Liver (tissue), 9 donors: ENCODE data around the gene ADGRF4. TPM values are rescaled to one million over a fixed set of nuclear protein-coding genes. Genes with fewer than 3 reads are reported as not detected.

Experiments used
- DNase-seq: peaks from one replicate; pipeline ENCODE4 v3.0.0-alpha.2; 2017; ENCODE audit warnings: low spot score
- H3K27ac ChIP-seq, 2 donors: one replicate each; pipeline ENCODE4 v1.7.0; 2013; ENCODE audit warnings: inconsistent platforms in 2 of 2, low read length in 2 of 2, control low read depth in 1 of 2, low read depth in 1 of 2, mild to moderate bottlenecking in 1 of 2
- H3K27me3 ChIP-seq, 4 donors: one replicate each; pipeline versions ENCODE4 v1.6.1 to v1.7.0; 2013; ENCODE audit warnings: low read length in 3 of 4, inconsistent platforms in 1 of 4, mild to moderate bottlenecking in 1 of 4, moderate library complexity in 1 of 4; ENCODE audit not compliant: control insufficient read depth in 4 of 4, insufficient read depth in 4 of 4
- H3K36me3 ChIP-seq, 4 donors: one replicate each; pipeline versions ENCODE4 v1.6.1 to v1.7.0; 2013; ENCODE audit warnings: low read length in 3 of 4, mild to moderate bottlenecking in 3 of 4, low read depth in 1 of 4, moderate library complexity in 1 of 4; ENCODE audit not compliant: control insufficient read depth in 4 of 4, insufficient read depth in 3 of 4
- H3K4me1 ChIP-seq, 4 donors: one replicate each; pipeline versions ENCODE4 v1.6.1 to v1.7.0; 2013; ENCODE audit warnings: low read length in 3 of 4, mild to moderate bottlenecking in 3 of 4, moderate library complexity in 1 of 4; ENCODE audit not compliant: control insufficient read depth in 4 of 4, insufficient read depth in 4 of 4
- H3K4me3 ChIP-seq, 3 donors: one replicate each; pipeline versions ENCODE4 v1.6.1 to v1.7.0; 2013; ENCODE audit warnings: low read length in 3 of 3, control low read depth in 1 of 3, low read depth in 1 of 3, mild to moderate bottlenecking in 1 of 3
- H3K9ac ChIP-seq, 2 donors: one replicate each; pipeline ENCODE4 v1.7.0; 2013; ENCODE audit warnings: low read length in 2 of 2, mild to moderate bottlenecking in 2 of 2, moderate library complexity in 2 of 2, control low read depth in 1 of 2, low read depth in 1 of 2
- H3K9me3 ChIP-seq, 4 donors: one replicate each; pipeline versions ENCODE4 v1.6.1 to v1.7.0; 2013; ENCODE audit warnings: low read length in 3 of 4; ENCODE audit not compliant: control insufficient read depth in 4 of 4
- ATF3 ChIP-seq: IDR thresholded peaks from 2 replicates; pipeline ENCODE4 v1.6.1; 2016; ENCODE audit warnings: antibody characterized with exemption
- CTCF ChIP-seq: fragments of 150-350 bp; IDR thresholded peaks from 2 replicates; pipeline ENCODE4 v1.5.1; 2017; ENCODE audit warnings: improper control_type of control experiment, low read depth, low read length; ENCODE audit not compliant: missing input control
- EGR1 ChIP-seq, 2 donors: IDR thresholded peaks; 2 replicates each; pipeline ENCODE4 v1.6.1; 2016 to 2018; ENCODE audit warnings: antibody characterized with exemption in 2 of 2, low read depth in 2 of 2
- FOXA1 ChIP-seq: IDR thresholded peaks from 2 replicates; pipeline ENCODE4 v1.6.1; 2016; ENCODE audit warnings: antibody characterized with exemption
- GABPA ChIP-seq, 2 donors: IDR thresholded peaks in 1 of 2; conservative IDR thresholded peaks in 1 of 2; 2 replicates each; pipeline ENCODE4 v1.6.1; 2016; ENCODE audit warnings: antibody characterized with exemption in 2 of 2, mild to moderate bottlenecking in 1 of 2, moderate library complexity in 1 of 2
- HNF4A ChIP-seq, 2 donors: conservative IDR thresholded peaks; 2 replicates each; pipeline ENCODE4 v1.6.1; 2016; ENCODE audit warnings: antibody characterized with exemption in 2 of 2, mild to moderate bottlenecking in 2 of 2
- HNF4G ChIP-seq: IDR thresholded peaks from 2 replicates; pipeline ENCODE4 v1.6.1; 2016; ENCODE audit warnings: antibody characterized with exemption
- JUND ChIP-seq, 2 donors: IDR thresholded peaks; 2 replicates each; pipeline ENCODE4 v1.6.1; 2016; ENCODE audit warnings: antibody characterized with exemption in 2 of 2
- NR2F2 ChIP-seq: IDR thresholded peaks from 2 replicates; pipeline ENCODE4 v1.6.1; 2016; ENCODE audit warnings: antibody characterized with exemption
- RAD21 ChIP-seq, 2 donors: IDR thresholded peaks; 2 replicates each; pipeline ENCODE4 v1.6.1; 2016; ENCODE audit warnings: antibody characterized with exemption in 2 of 2, mild to moderate bottlenecking in 2 of 2
- REST ChIP-seq: IDR thresholded peaks from 2 replicates; pipeline ENCODE4 v1.6.1; 2016; ENCODE audit warnings: antibody characterized with exemption, mild to moderate bottlenecking
- TAF1 ChIP-seq: conservative IDR thresholded peaks from 2 replicates; pipeline ENCODE4 v1.6.1; 2016; ENCODE audit warnings: antibody characterized with exemption, mild to moderate bottlenecking
- YY1 ChIP-seq: IDR thresholded peaks from 2 replicates; pipeline ENCODE4 v1.6.1; 2016; ENCODE audit warnings: antibody characterized with exemption, mild to moderate bottlenecking
- ZBTB33 ChIP-seq: IDR thresholded peaks from 2 replicates; pipeline ENCODE4 v1.6.1; 2016; ENCODE audit warnings: antibody characterized with exemption
- WGBS: extraction: QIAGEN DNeasy Blood & Tissue Kit; methylation state at CpG from one replicate; pipeline ENCODE4 v1.1.7; 2013; 5-methylcytosine and 5-hydroxymethylcytosine counted together
- polyA plus RNA-seq, 2 donors: library from polyadenylated mRNA; stranded (reverse) in 1 of 2; unstranded in 1 of 2; fragments of 200-250 nt in 1 of 2; fragments of >200 nt in 1 of 2; fragmentation: Nextera tagmentation in 1 of 2; extraction: Ambion mirVana in 1 of 2; gene quantifications; one replicate each; pipeline versions ENCODE4 v1.2.1 to v1.2.3, GENCODE V29; 2013 to 2015
- total RNA-seq, 2 donors: library from RNA; depleted of rRNA; stranded (reverse); fragments of >200 nt; gene quantifications; one replicate each; pipeline ENCODE4 v1.2.3, GENCODE V29; 2014
- donor health status: healthy.
- donor health status: healthy.
- donor health status: healthy.
- donor health status: healthy.
- donor health status: healthy.

Gene ADGRF4
- total and polyA plus RNA-seq, 4 donors = not detected

- TF ChIP-seq ATF3 (no peak), ZBTB33 (no peak), RAD21 (IDR thresholded peaks at IDR 0.05) (no peak), FOXA1 (no peak), HNF4A (conservative IDR thresholded peaks at IDR 0.05) (no peak), EGR1 (IDR thresholded peaks at IDR 0.05; ENCODE audit: low read depth in 2 of 2) (no peak), REST (no peak), NR2F2 (no peak), HNF4G (no peak), CTCF (no peak)
- DNase-seq = no peak
- 65% methylated on average over 7 of the region's 7 CpGs for WGBS
These were observed 37.8 kb downstream of the ADGRF4 start for GRCh38 chr6:47736083-47736700.

GRCh38 chr6:47737406-47737805, 39.0 kb downstream of the ADGRF4 start:
- no peaks in the 10 kb centered on the region for H3K27me3 ChIP-seq
- H3K9ac ChIP-seq = no peak overlapping the region
- H3K9me3 ChIP-seq = no peaks in the 10 kb centered on the region
- 82% methylated on average over 2 of the region's 2 CpGs for WGBS
- H3K4me3 ChIP-seq = no peak overlapping the region
- no peak overlapping the region for H3K27ac ChIP-seq
- no peaks in the 10 kb centered on the region for H3K4me1 ChIP-seq
- H3K36me3 ChIP-seq = no peaks in the 10 kb centered on the region
- no peak for DNase-seq
- TF ChIP-seq REST = no peak
- no peak for TF ChIP-seq RAD21 (IDR thresholded peaks at IDR 0.05)
- no peak for TF ChIP-seq EGR1 (IDR thresholded peaks at IDR 0.05; ENCODE audit: low read depth in 2 of 2)
- TF ChIP-seq GABPA (IDR thresholded peaks at IDR 0.05 in 1 of 2, conservative IDR thresholded peaks at IDR 0.05 in 1 of 2) = no peak
- no peak for TF ChIP-seq JUND (IDR thresholded peaks at IDR 0.05)
- no peak for TF ChIP-seq TAF1
- TF ChIP-seq NR2F2 = no peak
- no peak for TF ChIP-seq HNF4G
- no peak for TF ChIP-seq FOXA1
- TF ChIP-seq YY1 = no peak

More at GRCh38 chr6:47736083-47736700, 37.8 kb downstream of the ADGRF4 start:
- H3K9ac ChIP-seq = no peak overlapping the region
- no peak overlapping the region for H3K27ac ChIP-seq
- no peaks in the 10 kb centered on the region for H3K36me3 ChIP-seq
- H3K9me3 ChIP-seq = no peaks in the 10 kb centered on the region
- no peak overlapping the region for H3K4me3 ChIP-seq
- H3K27me3 ChIP-seq = no peaks in the 10 kb centered on the region
- H3K4me1 ChIP-seq = no peaks in the 10 kb centered on the region
